ENCODE results near the gene CEBPB.

GRCh38 chr20:50185426-50185825, 5.2 kb upstream of the CEBPB start:
- TF ChIP-seq CTCF (IDR thresholded peaks at IDR 0.05) = no peak
- TF ChIP-seq POLR2A (IDR thresholded peaks at IDR 0.05) = no peak
- no peak for TF ChIP-seq POLR2AphosphoS5 (IDR thresholded peaks at IDR 0.05; ENCODE audit: insufficient read depth in 1 of 2, low read depth in 1 of 2)

All from vagina (tissue), 2 donors.